K562 (cell line): ENCODE results near the gene WDR72. TPM values are rescaled to one million over a fixed set of nuclear protein-coding genes. Genes with fewer than 3 reads are reported as not detected.

Experiments used
- ATAC-seq: fragments of 200-7000 bp; cut with Tn5 transposase; 3 replicates; pipeline ENCODE4 v1.9.1; 2020; ENCODE audit warnings: moderate library complexity
- BruUV-seq: library from RNA; stranded (reverse); fragments of 400-500 nt; replicated peaks from 2 replicates; lab custom pipeline; 2021; lab: Mats Ljungman, UMichigan
- CTCF ChIA-PET: fragments of 300-600 bp; formaldehyde crosslinking; extraction: SDS; loops from one replicate; lab custom pipeline; 2021; ENCODE audit warnings: low intra/inter-chr PET ratio; lab: Yijun Ruan, JAX
- POLR2A ChIA-PET: fragments of 300-600, 350-650 bp; sonication (Branson Sonifier 250); formaldehyde crosslinking; extraction: SDS; loops from one replicate; lab custom pipeline; 2021; ENCODE audit warnings: antibody characterized with exemption, inconsistent platforms; lab: Yijun Ruan, JAX
- DNase-seq, 4 experiments: peaks; one replicate each; pipeline versions ENCODE4 v3.0.0 to v3.0.0-alpha.2; 2011 to 2018; ENCODE audit warnings: low spot score in 3 of 4, mixed read lengths in 3 of 4; ENCODE audit errors: extremely low read depth in 1 of 4
- FAIRE-seq: peaks from 2 replicates; lab custom pipeline; 2011; peaks lifted over from hg19 to GRCh38; lab: Jason Lieb, UNC
- H2AFZ ChIP-seq: 2 replicates; pipeline ENCODE4 v1.6.0; 2011; ENCODE audit warnings: low read depth, low read length, control low read depth, inconsistent platforms
- H3K27ac ChIP-seq: fragments of 200-600 bp; 3 replicates; pipeline ENCODE4 v1.8.0; 2011; ENCODE audit warnings: low read depth, mild to moderate bottlenecking, control low read depth, inconsistent platforms, low read length, moderate library complexity, mixed read lengths; ENCODE audit errors: extremely low read depth
- H3K27me3 ChIP-seq, 2 experiments: fragments of 300-600 bp in 1 of 2; 2 replicates in 1 of 2; 3 replicates in 1 of 2; pipeline versions ENCODE4 v1.6.0 to v1.8.0; 2011; ENCODE audit warnings: inconsistent platforms in 2 of 2, low read length in 2 of 2, mild to moderate bottlenecking in 1 of 2, mixed read lengths in 1 of 2, moderate library complexity in 1 of 2; ENCODE audit not compliant: control insufficient read depth in 2 of 2, insufficient read depth in 2 of 2
- H3K36me3 ChIP-seq: fragments of 300-600 bp; 3 replicates; pipeline ENCODE4 v1.8.0; 2011; ENCODE audit warnings: mild to moderate bottlenecking, low read length, inconsistent platforms; ENCODE audit not compliant: control insufficient read depth, insufficient read depth
- H3K4me1 ChIP-seq, 2 experiments: fragments of 200-600 bp in 1 of 2; replicated peaks in 1 of 2; 2 replicates in 1 of 2; 3 replicates in 1 of 2; pipeline versions ENCODE4 v1.5.1 to v1.8.0; 2011; ENCODE audit warnings: inconsistent platforms in 2 of 2, low read length in 2 of 2, mild to moderate bottlenecking in 1 of 2, mixed read lengths in 1 of 2, moderate library complexity in 1 of 2; ENCODE audit not compliant: control insufficient read depth in 2 of 2, insufficient read depth in 2 of 2
- H3K4me2 ChIP-seq: 2 replicates; pipeline ENCODE4 v1.6.1; 2011; ENCODE audit warnings: low read length, control low read depth, inconsistent platforms, mixed read lengths; ENCODE audit not compliant: insufficient read depth
- H3K4me3 ChIP-seq: fragments of 200-600 bp; sonication (generic), shearing (Covaris generic); 2 replicates; pipeline ENCODE4 v1.5.1; 2016; ENCODE audit warnings: control low read depth, inconsistent platforms
- H3K79me2 ChIP-seq: fragments of 200-600 bp; 3 replicates; pipeline ENCODE4 v1.8.0; 2011; ENCODE audit warnings: low read length, inconsistent platforms; ENCODE audit not compliant: control insufficient read depth, insufficient read depth
- H3K9ac ChIP-seq, 2 experiments: 2 replicates each; pipeline versions ENCODE4 v1.6.0 to v1.6.1; 2011; ENCODE audit warnings: low read depth in 2 of 2, low read length in 2 of 2, control low read depth in 1 of 2, inconsistent platforms in 1 of 2, mild to moderate bottlenecking in 1 of 2, mixed read lengths in 1 of 2; ENCODE audit not compliant: insufficient read depth in 1 of 2
- H3K9me1 ChIP-seq: one replicate; pipeline ENCODE4 v1.6.0; 2011; ENCODE audit warnings: inconsistent platforms, mild to moderate bottlenecking, low read length, moderate library complexity; ENCODE audit not compliant: control insufficient read depth, insufficient read depth
- H3K9me3 ChIP-seq: replicated peaks from 2 replicates; pipeline ENCODE4 v1.5.1; 2011; ENCODE audit warnings: low read depth, low read length, inconsistent platforms; ENCODE audit not compliant: control insufficient read depth, insufficient read depth
- H4K20me1 ChIP-seq: replicated peaks from 2 replicates; pipeline ENCODE4 v1.6.1; 2011; ENCODE audit warnings: low read length, inconsistent platforms, mixed read lengths; ENCODE audit not compliant: control insufficient read depth, insufficient read depth
- GATAD2A ChIP-seq: fragments of 450-650 bp; IDR thresholded peaks from 2 replicates; pipeline ENCODE4 v1.6.1; 2017
- HCFC1 ChIP-seq: IDR thresholded peaks from 2 replicates; pipeline ENCODE4 v1.6.1; 2012; ENCODE audit warnings: low read depth, low read length, improper control_type of control experiment
- MEF2A ChIP-seq: IDR thresholded peaks from 2 replicates; pipeline ENCODE4 v1.6.1; 2011; ENCODE audit warnings: low read depth, mild to moderate bottlenecking, low read length, moderate library complexity; ENCODE audit not compliant: control insufficient read depth
- NFXL1 ChIP-seq: fragments of 450-650 bp; formaldehyde crosslinking; IDR thresholded peaks from 2 replicates; pipeline ENCODE4 v1.4.0; 2021; ENCODE audit warnings: mild to moderate bottlenecking
- PCBP2 ChIP-seq: fragments of 200-400 bp; formaldehyde crosslinking; IDR thresholded peaks from 2 replicates; pipeline ENCODE4 v1.6.1; 2018; ENCODE audit warnings: low read length, low read depth, mild to moderate bottlenecking, moderate library complexity; ENCODE audit not compliant: poor library complexity, severe bottlenecking
- POU5F1 ChIP-seq: fragments of 150-350 bp; IDR thresholded peaks from 2 replicates; pipeline ENCODE4 v1.6.1; 2014; ENCODE audit warnings: borderline replicate concordance, low read length, low read depth, mild to moderate bottlenecking; ENCODE audit not compliant: partially characterized antibody
- XRCC5 ChIP-seq: fragments of 200-400 bp; formaldehyde crosslinking; IDR thresholded peaks from 2 replicates; pipeline ENCODE4 v1.6.1; 2017; ENCODE audit warnings: low read depth, mild to moderate bottlenecking, low read length
- WGBS: fragments of 100-300 bp; shearing (Covaris generic); methylation state at CpG from one replicate; pipeline ENCODE4 v1.1.6; 2016; ENCODE audit warnings: low coverage, mixed read lengths; ENCODE audit not compliant: insufficient coverage; ENCODE audit errors: missing lambda C conversion rate; 5-methylcytosine and 5-hydroxymethylcytosine counted together
- in situ Hi-C: fragments of 300-500 bp; cut with MboI; formaldehyde crosslinking; loops from 4 replicates; pipeline ENCODE4 v1.15.0; 2018; ENCODE audit warnings: inconsistent platforms, mixed read lengths
- intact Hi-C: fragments of 100-400 bp; cut with micrococcal nuclease; formaldehyde crosslinking; loops from 2 replicates; pipeline ENCODE4 v1.14.2; 2022
- polyA plus RNA-seq, 8 experiments: library from polyadenylated mRNA; depleted of rRNA in 4 of 8; stranded (reverse) in 5 of 8; unstranded in 3 of 8; fragments of >200 nt; fragmentation: Nextera tagmentation in 2 of 8; fragmentation: Illumina TruSeq in 1 of 8; extraction: Ambion mirVana in 2 of 8; extraction: Trizol in 1 of 8; gene quantifications; 2 replicates each; pipeline versions ENCODE4 v1.2.1 to v1.2.3, GENCODE V29; 2011 to 2014; ENCODE audit warnings: inconsistent platforms in 1 of 8, missing spikeins in 1 of 8
- total RNA-seq, 7 experiments: library from RNA; depleted of rRNA in 6 of 7; stranded (reverse); fragments of >200 nt in 6 of 7; fragmentation: Illumina TruSeq in 2 of 7; extraction: Trizol in 2 of 7; gene quantifications; 2 replicates each; pipeline versions ENCODE4 v1.2.1 to v1.2.3, GENCODE V29; 2011 to 2021; ENCODE audit warnings: low replicate concordance in 1 of 7
- TF ChIP-seq, protein P1 (sequence below): fragments of 450-650 bp; IDR thresholded peaks from 2 replicates; pipeline ENCODE4 v1.6.1; 2016; ENCODE audit warnings: missing biosample characterization, missing genetic modification characterization
- TF ChIP-seq, protein P2 (sequence below): fragments of 250-450 bp; sonication (Bioruptor Pico); IDR thresholded peaks from 2 replicates; pipeline ENCODE4 v1.4.0; 2020
- TF ChIP-seq, protein P3 (sequence below): fragments of 450-650 bp; IDR thresholded peaks from one replicate; pipeline ENCODE4 v1.6.1; 2018; ENCODE audit warnings: mild to moderate bottlenecking, moderate library complexity; ENCODE audit not compliant: partially characterized antibody
- TF ChIP-seq, protein P4 (sequence below): IDR thresholded peaks from 2 replicates; pipeline ENCODE4 v1.6.1; 2011; ENCODE audit not compliant: insufficient read length; ENCODE audit errors: extremely low read depth

The WDR72 gene
- total and polyA plus RNA-seq, 9 of the 15 experiments (the other 6 are each of a cell fraction or from before 2014, with no cell fraction given): 0.01 TPM; not detected in 8

DNA sequence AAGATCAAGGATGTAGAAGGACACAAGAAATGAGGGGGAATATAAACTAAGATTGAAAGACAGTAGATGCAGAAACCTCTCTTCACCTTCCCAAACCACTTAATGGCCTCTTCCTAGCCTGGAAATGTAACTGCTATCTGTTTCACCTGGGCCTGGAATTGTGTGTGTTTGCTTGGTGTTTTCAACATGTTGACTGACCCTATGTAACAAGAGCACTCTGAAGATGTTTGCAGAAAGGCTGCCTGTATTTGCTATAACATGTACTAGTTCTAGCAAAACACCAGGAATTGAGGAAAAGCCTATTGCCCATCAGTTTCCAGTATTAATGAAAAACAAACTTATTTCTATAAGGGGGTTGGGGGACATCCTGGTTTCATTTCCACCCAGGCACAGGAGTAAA, 248.3 kb downstream of the WDR72 start (continued):
- TF ChIP-seq, protein P1, sequence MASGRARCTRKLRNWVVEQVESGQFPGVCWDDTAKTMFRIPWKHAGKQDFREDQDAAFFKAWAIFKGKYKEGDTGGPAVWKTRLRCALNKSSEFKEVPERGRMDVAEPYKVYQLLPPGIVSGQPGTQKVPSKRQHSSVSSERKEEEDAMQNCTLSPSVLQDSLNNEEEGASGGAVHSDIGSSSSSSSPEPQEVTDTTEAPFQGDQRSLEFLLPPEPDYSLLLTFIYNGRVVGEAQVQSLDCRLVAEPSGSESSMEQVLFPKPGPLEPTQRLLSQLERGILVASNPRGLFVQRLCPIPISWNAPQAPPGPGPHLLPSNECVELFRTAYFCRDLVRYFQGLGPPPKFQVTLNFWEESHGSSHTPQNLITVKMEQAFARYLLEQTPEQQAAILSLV: no peak
- TF ChIP-seq MEF2A (no peak), XRCC5 (no peak)
- TF ChIP-seq, protein P2, sequence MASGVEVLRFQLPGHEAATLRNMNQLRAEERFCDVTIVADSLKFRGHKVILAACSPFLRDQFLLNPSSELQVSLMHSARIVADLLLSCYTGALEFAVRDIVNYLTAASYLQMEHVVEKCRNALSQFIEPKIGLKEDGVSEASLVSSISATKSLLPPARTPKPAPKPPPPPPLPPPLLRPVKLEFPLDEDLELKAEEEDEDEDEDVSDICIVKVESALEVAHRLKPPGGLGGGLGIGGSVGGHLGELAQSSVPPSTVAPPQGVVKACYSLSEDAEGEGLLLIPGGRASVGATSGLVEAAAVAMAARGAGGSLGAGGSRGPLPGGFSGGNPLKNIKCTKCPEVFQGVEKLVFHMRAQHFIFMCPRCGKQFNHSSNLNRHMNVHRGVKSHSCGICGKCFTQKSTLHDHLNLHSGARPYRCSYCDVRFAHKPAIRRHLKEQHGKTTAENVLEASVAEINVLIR (CRISPR knock-in tag): no peak

DNA sequence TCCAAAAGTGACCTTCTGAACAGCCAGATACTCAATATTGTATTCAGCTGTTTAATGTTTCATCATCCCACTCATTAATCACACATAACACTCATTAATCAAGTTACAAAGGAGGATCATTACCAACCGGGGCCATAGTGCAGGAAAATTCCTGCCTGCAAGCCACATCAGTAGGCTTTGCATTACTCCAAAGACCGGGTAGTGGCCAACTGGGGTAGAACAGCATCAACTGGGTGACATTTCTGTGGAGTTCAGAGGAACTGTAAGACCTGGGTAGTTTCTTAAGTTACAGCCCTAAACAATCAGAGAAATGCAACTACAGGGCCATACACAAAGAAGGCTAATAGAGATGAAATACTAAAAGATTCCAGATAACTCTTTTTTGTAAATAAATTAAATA, 253.1 kb downstream of the WDR72 start:
- no peak overlapping the region for H3K27ac ChIP-seq
- CTCF ChIA-PET: no interaction called here
- TF ChIP-seq GATAD2A: no peak
- TF ChIP-seq POU5F1: no peak
- TF ChIP-seq NFXL1 (CRISPR knock-in tag): no peak
- TF ChIP-seq, protein P3, sequence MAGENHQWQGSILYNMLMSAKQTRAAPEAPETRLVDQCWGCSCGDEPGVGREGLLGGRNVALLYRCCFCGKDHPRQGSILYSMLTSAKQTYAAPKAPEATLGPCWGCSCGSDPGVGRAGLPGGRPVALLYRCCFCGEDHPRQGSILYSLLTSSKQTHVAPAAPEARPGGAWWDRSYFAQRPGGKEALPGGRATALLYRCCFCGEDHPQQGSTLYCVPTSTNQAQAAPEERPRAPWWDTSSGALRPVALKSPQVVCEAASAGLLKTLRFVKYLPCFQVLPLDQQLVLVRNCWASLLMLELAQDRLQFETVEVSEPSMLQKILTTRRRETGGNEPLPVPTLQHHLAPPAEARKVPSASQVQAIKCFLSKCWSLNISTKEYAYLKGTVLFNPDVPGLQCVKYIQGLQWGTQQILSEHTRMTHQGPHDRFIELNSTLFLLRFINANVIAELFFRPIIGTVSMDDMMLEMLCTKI: no peak
- TF ChIP-seq HCFC1: no peak
- TF ChIP-seq, protein P4, sequence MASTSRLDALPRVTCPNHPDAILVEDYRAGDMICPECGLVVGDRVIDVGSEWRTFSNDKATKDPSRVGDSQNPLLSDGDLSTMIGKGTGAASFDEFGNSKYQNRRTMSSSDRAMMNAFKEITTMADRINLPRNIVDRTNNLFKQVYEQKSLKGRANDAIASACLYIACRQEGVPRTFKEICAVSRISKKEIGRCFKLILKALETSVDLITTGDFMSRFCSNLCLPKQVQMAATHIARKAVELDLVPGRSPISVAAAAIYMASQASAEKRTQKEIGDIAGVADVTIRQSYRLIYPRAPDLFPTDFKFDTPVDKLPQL: no peak
- TF ChIP-seq PCBP2: no peak
- TF ChIP-seq, all 486 proteins: peak for 0
- no peaks in the 10 kb centered on the region for H3K79me2 ChIP-seq
- POLR2A ChIA-PET: no interaction called here
- no peak overlapping the region for H3K4me3 ChIP-seq
- no peaks in the 10 kb centered on the region for H4K20me1 ChIP-seq
- ATAC-seq: no peak
- in situ Hi-C loops (no loop called here), intact Hi-C loops (no loop called here)
- BruUV-seq: no TSS peak
- H3K4me2 ChIP-seq: no peak overlapping the region
- DNase-seq: no peak
- no peaks in the 10 kb centered on the region for H3K27me3 ChIP-seq
- H3K9me3 ChIP-seq: no peaks in the 10 kb centered on the region; the same call in 1 of the 2 replicates
- no peaks in the 10 kb centered on the region for H3K9me1 ChIP-seq
- no peak overlapping the region for H2AFZ ChIP-seq
- 0% methylated on average over 2 of the region's 2 CpGs for WGBS
- no peaks in the 10 kb centered on the region for H3K36me3 ChIP-seq
- H3K4me1 ChIP-seq: no peaks in the 10 kb centered on the region
- no peak overlapping the region for H3K9ac ChIP-seq
- no peak for FAIRE-seq
